IPS-20b (cell line): ENCODE measurements around the gene CDH26.

Experiments
- H3K27ac ChIP-seq: one replicate; pipeline ENCODE4 v1.5.1; 2013; ENCODE audit warnings: low read length
- H3K27me3 ChIP-seq: 2 replicates; pipeline ENCODE4 v1.6.1; 2013; ENCODE audit warnings: mild to moderate bottlenecking, low read length, inconsistent platforms; ENCODE audit not compliant: insufficient read depth
- H3K36me3 ChIP-seq: 2 replicates; pipeline ENCODE4 v1.6.1; 2013; ENCODE audit warnings: low read depth, mild to moderate bottlenecking, inconsistent platforms, low read length, moderate library complexity; ENCODE audit not compliant: insufficient read depth
- H3K4me1 ChIP-seq: 2 replicates; pipeline ENCODE4 v1.6.1; 2013; ENCODE audit warnings: mild to moderate bottlenecking, control low read depth, inconsistent platforms, low read length, moderate library complexity; ENCODE audit not compliant: insufficient read depth
- H3K4me3 ChIP-seq: 2 replicates; pipeline ENCODE4 v1.5.1; 2013; ENCODE audit warnings: mild to moderate bottlenecking, low read length, inconsistent platforms
- H3K9ac ChIP-seq: 2 replicates; pipeline ENCODE4 v1.6.1; 2013; ENCODE audit warnings: low read depth, mild to moderate bottlenecking, inconsistent platforms, low read length, moderate library complexity
- H3K9me3 ChIP-seq: 2 replicates; pipeline ENCODE4 v1.6.1; 2013; ENCODE audit warnings: mild to moderate bottlenecking, low read depth, low read length, inconsistent platforms; ENCODE audit not compliant: insufficient read depth

Gene CDH26

DNA sequence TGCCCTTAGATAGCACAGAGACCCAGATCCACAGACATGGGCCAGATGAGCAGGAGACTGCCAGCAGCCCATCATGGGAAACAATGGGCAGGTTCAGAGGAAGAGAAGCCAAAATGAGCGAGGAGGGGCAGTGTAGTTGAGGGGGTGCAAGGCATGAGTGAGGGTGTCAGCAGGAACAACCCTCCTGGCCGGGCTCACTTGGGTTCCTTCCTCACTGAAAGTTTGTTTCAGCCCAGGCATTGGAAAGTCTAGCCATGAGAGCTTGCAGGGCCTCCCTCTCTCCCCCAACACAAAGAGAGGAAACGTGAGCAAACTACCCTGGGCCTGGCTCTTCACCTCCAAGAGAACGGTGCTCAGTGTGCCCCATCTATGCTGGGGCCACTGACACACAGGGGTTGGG, 48.0 kb downstream of the CDH26 start:
- Histone ChIP-seq H3K27ac (no peak overlapping the region), H3K4me3 (no peak overlapping the region), H3K9me3 (no peaks in the 10 kb centered on the region), H3K4me1 (no peaks in the 10 kb centered on the region), H3K36me3 (no peaks in the 10 kb centered on the region), H3K9ac (no peak overlapping the region), H3K27me3 (no peaks in the 10 kb centered on the region; the same call in 1 of the 2 replicates)

DNA sequence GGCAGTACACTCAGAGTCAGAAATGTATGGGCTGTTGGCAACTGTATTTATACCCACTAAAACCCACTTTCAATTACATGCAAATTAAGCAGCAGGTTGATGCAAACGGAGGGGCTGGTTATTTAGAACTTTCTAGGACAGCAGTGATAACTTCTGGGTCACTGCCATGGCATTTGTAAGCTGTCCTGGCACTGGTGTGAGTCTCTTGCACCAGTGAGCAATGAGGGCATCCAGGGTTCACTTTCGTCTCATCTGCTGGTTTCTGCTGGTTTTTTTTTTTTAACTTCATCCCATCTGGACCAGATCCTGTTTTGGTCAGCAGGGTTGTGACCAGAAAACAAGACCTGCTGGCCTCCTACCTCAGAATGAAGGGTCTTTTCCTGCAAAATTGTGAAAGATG, 49.2 kb downstream of the CDH26 start:
- Histone ChIP-seq H3K36me3 (no peaks in the 10 kb centered on the region), H3K27ac (no peak overlapping the region), H3K4me3 (no peak overlapping the region), H3K27me3 (no peaks in the 10 kb centered on the region; the same call in 1 of the 2 replicates), H3K9ac (no peak overlapping the region), H3K4me1 (no peaks in the 10 kb centered on the region), H3K9me3 (no peaks in the 10 kb centered on the region)

DNA sequence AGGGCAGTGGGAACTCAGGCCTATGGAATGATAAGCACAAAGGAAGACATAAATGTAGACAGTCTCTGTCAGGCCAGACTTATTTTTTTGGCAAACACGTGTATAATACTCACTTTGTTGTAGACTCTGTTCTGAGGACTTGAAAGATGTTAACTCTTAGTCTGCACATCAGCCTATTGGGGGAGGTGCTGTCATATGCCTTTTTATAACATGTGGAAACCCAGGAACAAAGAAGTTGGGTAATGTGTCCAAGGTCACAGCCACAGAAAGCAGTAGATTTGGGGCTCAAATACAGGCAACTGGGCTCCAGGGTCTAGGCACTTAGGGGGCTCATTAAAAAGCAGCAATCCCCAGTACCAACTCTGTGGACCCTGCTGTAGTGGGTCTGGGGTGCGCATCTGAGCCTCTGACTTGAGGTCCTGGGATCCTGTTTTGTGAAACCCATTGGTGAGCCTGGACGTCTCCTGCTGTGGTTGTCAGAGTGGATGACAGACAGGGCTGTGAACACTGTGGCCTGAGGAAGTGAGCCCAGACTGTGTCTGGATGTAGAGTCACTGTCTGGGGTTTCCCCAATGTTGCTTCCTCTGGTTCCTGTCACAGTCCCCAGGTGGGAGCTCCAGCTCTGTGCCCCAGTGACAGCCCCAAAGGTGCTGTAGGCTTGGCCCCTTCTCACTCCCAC, 50.0 kb downstream of the CDH26 start:
- no peak overlapping the region for H3K4me3 ChIP-seq
- H3K9me3 ChIP-seq = no peaks in the 10 kb centered on the region
- no peaks in the 10 kb centered on the region for H3K4me1 ChIP-seq
- H3K36me3 ChIP-seq = no peaks in the 10 kb centered on the region
- no peak overlapping the region for H3K9ac ChIP-seq
- no peak overlapping the region for H3K27ac ChIP-seq
- H3K27me3 ChIP-seq = no peaks in the 10 kb centered on the region; the same call in 1 of the 2 replicates

DNA sequence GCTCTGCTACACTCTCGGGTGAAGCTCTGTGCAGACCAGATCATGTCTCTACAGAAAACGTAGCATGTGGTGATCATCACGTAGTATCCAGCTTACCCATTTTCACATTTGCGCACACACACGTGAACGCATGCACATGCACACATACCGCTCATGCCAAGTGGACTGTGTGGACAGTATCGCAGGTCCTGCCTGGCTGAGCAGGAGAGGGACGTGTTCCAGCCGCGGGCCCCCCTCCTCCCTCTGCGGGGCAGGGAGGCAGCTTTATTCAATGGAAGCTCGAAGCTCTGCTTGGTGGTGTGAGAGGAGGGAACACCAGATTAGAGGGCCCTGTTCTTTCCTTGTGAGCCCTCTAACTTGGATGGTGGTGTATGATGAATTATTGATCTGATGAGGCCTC, 51.1 kb downstream of the CDH26 start:
- Histone ChIP-seq H3K4me3 (no peak overlapping the region), H3K27ac (no peak overlapping the region), H3K9ac (no peak overlapping the region), H3K27me3 (no peaks in the 10 kb centered on the region; the same call in 1 of the 2 replicates), H3K9me3 (no peaks in the 10 kb centered on the region), H3K4me1 (no peaks in the 10 kb centered on the region), H3K36me3 (no peaks in the 10 kb centered on the region)

DNA sequence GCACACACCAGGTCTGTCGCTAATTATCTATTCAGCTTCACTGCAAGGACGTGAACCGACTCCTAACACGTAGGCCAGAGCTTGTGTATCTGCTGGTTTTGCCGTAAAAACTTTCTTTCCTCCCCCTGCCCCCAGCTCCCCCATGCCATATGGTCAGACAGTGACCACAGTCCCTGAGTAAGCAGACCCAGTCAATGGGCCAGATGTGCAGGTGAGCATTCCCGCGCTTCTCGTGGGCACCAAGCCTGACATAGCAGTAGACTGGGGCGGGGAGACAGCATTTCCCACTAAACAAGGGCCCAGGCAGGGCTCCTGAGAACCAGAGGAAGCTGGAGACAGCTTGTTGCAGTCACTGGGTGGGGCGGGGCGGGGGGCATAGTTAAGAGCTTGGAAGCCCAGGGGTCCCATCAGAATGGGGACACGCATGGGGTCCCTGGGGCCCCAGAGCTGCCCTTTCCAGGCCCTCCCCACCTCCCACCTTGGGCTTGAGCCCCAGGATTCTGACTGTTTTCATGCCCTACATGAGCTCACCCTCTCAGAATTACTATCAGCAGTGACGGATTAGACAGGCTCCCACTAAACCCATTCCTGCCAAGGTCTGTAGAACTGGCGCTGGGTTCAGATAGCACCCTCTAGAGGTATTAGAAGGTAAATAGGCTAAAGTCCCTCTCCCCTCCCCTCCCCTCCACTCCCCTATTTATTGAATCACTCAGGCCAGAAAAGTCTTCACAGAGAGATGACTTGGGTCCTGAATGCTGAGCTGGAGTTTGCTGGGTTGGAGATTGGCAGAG, 51.8 kb downstream of the CDH26 start:
- Histone ChIP-seq H3K9me3 (no peaks in the 10 kb centered on the region), H3K36me3 (no peaks in the 10 kb centered on the region), H3K4me1 (no peaks in the 10 kb centered on the region), H3K9ac (no peak overlapping the region), H3K27me3 (no peaks in the 10 kb centered on the region; the same call in 1 of the 2 replicates), H3K27ac (no peak overlapping the region), H3K4me3 (no peak overlapping the region)

DNA sequence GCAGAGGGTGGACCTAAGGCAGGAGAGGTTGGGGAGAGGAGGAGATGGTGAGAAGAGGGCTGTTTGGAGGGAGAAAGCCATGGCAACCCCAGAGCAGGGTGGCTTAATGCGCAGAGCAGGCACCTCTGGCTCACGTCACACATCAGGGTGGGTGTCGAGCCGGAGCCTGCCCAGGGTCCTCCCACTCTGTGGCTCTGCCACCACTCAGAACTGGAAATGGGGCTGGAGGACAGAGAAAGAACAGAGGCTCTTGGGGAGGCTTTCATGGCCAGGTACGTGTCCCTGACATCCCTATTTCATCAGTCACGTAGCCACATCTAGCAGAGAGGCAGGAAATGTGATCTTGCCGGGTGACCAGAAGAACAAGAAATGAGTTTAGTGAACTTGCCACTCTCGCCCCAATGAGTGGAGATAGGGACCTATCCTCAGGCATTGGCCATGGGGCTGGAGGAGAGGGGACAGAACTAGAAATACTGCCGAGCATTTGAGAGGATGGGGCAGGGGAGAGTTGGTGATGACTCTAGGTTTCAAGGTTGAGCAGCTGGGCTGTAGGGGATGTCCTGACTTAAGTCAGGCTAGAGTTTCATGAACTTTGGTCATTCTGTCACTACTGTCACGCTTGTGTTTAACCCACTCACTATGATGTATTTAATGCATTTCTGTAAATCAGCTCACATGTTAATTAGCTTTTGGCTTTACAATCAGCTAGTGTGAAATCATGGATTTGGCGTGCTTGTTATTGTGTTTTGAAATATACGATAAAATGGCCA, 52.7 kb downstream of the CDH26 start:
- H3K36me3 ChIP-seq = no peaks in the 10 kb centered on the region
- H3K9ac ChIP-seq = no peak overlapping the region
- H3K9me3 ChIP-seq = no peaks in the 10 kb centered on the region
- H3K4me3 ChIP-seq = no peak overlapping the region
- no peaks in the 10 kb centered on the region; the same call in 1 of the 2 replicates for H3K27me3 ChIP-seq
- H3K4me1 ChIP-seq = no peaks in the 10 kb centered on the region
- no peak overlapping the region for H3K27ac ChIP-seq

DNA sequence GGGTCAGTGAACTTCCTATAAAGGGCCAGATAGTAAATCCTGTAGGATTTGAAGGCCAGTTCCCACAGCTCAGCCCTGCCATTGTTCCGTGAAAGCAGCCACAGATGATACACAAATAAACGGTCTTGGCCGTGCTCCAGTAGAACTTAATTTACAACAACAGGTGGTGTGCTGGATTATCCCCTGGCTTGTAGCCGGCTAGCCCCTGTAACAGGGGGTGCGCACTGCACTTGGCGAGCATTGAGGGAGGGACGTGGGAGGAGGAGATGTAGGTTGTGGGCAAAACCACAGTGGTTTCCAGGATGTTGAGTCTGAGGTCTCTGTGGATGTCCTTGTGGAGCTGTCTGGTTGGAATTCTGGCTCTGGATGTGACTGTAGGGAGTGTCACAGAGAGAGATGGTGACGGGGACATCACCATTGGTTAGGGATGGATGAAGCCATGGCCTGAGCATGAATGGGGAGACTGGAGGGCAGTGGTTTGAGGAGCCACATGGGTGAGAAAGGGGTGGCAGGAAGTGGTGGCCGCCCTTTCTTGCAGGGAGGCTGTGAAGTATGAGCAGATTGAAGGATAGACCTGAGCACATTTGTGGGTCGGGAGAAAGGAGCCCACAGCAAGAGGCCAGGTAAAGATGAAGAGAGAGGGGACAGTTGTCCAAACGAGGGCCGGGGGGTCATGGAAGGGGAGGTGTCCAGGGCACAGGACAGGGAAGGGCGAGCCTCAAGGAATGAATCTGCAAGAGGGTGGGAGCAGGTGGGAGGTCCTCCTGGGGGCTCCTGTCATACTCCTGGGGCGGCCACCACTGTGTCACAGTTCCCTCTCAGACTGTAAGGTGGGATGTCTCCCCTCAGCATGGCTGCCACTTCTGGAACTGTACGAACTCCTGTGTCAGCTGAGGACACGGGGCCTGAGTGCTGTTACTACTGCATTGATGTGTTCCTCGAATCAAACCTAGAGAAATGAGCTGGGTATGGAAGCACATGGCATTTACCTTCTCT, 53.6 kb downstream of the CDH26 start:
- no peaks in the 10 kb centered on the region for H3K4me1 ChIP-seq
- H3K9ac ChIP-seq = no peak overlapping the region
- H3K9me3 ChIP-seq = no peaks in the 10 kb centered on the region
- no peak overlapping the region for H3K27ac ChIP-seq
- H3K27me3 ChIP-seq = no peaks in the 10 kb centered on the region; the same call in 1 of the 2 replicates
- no peaks in the 10 kb centered on the region for H3K36me3 ChIP-seq
- no peak overlapping the region for H3K4me3 ChIP-seq

DNA sequence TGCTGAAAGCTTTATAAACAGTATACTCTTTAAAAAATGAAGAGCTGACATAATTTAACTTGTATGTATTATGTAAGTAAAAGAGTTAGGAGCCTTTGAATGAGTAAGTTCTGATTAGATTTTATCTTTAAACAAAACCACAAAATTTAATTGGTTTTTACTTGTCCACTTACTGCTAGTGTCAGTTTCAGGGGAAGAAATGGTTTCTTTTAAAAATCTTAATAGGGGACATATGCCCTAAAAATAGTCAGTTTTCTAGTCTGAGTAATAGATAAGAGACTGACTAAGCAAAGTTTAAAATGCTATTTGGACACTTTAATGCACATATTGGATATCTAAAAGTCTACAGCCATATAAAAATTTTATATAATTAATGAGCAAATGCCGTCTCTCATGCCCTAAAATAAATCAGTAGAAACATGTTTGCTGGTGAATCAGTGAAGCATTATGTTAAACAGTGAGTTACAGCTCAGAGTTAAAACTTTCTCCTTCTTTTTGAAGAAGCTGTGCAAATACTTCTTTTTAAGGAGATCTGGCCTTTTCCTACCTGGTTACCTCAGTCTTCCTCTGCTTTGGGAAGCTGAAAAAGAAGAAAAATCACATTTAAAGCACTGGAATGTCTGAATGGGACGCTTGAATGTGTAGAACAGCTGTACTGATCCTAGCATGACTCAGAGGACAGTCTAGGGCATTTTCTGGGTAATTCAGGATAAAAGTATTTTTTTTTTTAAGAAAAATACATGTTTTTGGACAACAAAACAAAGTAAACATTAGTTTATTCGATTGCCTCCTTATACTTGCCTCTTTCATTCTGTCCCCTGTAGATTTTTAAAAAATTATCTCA, 55.3 kb downstream of the CDH26 start:
- no peak overlapping the region for H3K27ac ChIP-seq
- H3K9me3 ChIP-seq = no peaks in the 10 kb centered on the region
- H3K4me3 ChIP-seq = no peak overlapping the region
- no peaks in the 10 kb centered on the region for H3K4me1 ChIP-seq
- H3K27me3 ChIP-seq = no peaks in the 10 kb centered on the region; the same call in 1 of the 2 replicates
- H3K9ac ChIP-seq = no peak overlapping the region
- no peaks in the 10 kb centered on the region for H3K36me3 ChIP-seq

DNA sequence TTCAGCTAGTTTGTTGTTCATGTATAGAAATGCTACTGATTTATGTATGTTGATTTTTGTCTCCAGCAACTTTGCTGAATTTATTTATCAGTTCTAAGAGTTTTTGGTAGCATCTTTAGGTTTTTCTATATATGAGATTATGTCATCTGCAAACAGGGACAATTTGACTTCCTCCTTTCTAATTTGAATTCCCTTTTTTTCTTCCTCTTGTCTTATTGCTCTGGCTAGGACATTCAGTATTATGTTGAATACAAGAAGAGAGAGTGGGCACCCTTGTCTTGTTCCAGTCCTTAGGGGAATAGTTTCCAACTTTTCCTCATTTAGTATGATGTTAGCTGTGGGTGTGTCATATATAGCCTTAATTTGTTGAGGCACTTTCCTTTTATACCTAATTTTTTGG, 58.2 kb downstream of the CDH26 start:
- no peaks in the 10 kb centered on the region for H3K36me3 ChIP-seq

DNA sequence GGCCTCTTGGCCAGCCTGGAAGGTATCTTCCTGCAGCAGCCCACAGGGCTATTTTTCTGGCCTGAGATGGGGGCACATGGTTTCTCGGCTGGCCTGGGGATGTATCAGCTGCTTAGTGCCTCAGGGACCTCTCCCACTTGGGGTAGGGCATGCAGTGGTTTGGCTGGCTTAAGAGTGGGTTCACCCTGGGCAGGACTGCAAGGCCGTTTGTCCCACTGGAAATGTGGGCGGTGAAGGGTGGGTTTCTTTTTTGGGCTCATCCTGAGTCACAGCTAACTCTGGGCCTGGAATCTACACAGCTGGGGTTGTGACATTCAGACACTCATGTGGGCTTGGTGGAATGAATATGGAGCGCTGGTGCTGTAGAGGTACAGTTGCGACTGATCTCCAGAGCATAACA, 62.0 kb downstream of the CDH26 start:
- no peaks in the 10 kb centered on the region for H3K4me1 ChIP-seq
- H3K27ac ChIP-seq = no peak overlapping the region
- no peak overlapping the region for H3K4me3 ChIP-seq
- H3K9ac ChIP-seq = no peak overlapping the region
- no peaks in the 10 kb centered on the region for H3K36me3 ChIP-seq
- no peaks in the 10 kb centered on the region for H3K27me3 ChIP-seq
- no peaks in the 10 kb centered on the region for H3K9me3 ChIP-seq

More for the DNA sequence above, 58.2 kb downstream of the CDH26 start:
- H3K9ac ChIP-seq = no peak overlapping the region
- no peaks in the 10 kb centered on the region for H3K4me1 ChIP-seq
- no peak overlapping the region for H3K4me3 ChIP-seq
- no peak overlapping the region for H3K27ac ChIP-seq
- no peaks in the 10 kb centered on the region for H3K9me3 ChIP-seq
- no peaks in the 10 kb centered on the region; the same call in 1 of the 2 replicates for H3K27me3 ChIP-seq
